GM19023 (cell line): ENCODE measurements around the gene CACNA1A.

Experiments used
- ATAC-seq: cut with Tn5 transposase; IDR thresholded peaks from one replicate; pipeline ENCODE4 v1.9.1; 2021; ENCODE audit warnings: mild to moderate bottlenecking, moderate library complexity; ENCODE audit not compliant: unreplicated experiment

The CACNA1A gene

DNA sequence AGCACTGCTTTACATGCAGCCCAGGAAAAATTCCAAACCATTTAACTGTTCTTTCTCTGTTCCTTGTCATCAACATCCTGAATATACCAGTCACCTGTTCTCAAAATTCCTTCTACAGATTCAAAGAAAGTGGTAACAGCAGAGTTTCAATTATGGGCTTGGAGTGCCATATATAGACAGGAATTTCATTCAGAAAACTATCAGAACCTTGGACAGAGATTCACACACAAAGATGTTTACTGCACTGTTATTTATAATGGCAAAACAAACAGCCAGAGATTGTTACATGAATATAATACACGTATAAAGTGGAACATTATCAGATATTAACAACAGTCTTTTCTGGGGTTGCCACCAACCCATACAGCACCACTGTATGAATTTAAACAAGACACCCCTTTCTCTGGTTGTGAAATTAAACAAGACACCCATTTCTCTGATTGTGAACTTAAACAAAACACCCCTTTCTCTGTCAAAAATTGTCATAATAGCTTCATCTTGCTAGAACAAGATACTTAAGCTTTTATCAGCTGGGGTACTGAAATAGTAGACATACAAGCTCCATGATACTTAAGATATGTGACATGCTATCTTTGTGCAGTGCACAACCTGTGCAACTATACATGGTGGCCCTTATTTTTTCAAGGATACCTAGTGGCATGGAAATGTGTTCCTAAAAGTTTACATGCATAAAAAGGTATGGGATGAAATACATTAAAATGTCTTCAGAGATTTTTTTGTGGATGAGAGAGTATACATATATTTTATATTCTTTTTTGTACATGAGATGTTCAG, 12.6 kb downstream of the CACNA1A start:
- no peak for ATAC-seq

DNA sequence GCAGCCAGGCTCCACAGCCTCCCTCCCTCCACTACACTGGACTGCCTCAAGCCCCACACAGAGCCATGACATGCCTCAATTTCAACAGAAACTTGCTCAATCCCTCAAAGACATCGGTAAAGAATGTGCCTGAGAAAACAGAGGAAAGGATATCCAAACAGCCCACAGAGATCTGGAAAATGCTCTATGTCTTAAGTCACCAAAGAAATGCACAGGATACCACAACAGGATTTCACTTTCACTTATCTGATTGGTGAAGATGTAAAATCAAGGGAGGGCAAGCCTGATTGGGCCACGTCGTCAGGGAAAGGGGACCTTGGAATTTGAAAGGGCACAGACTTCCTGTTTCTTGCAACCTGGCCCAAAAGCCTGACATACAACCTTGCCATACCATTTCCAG, 14.2 kb downstream of the CACNA1A start:
- no peak for ATAC-seq

DNA sequence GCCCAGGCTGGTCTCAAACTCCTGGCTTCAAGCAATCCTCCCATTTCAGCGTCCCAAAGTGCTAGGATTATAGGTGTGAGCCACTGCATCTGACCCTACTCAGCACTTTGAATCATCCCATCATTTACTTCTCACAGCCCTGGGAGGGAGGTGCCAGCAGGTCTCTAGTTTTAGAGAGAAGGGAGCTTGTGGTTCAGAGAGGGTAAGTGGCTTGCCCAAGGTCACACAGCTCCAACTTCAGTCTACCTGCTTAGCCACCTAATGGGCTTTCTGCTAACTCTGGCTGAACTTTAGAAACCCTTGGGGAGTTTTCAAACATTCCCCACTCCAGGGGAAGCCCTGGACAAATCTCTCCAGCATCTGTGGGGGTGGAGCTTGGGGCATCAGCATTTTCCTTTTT, 18.3 kb downstream of the CACNA1A start:
- no peak for ATAC-seq

DNA sequence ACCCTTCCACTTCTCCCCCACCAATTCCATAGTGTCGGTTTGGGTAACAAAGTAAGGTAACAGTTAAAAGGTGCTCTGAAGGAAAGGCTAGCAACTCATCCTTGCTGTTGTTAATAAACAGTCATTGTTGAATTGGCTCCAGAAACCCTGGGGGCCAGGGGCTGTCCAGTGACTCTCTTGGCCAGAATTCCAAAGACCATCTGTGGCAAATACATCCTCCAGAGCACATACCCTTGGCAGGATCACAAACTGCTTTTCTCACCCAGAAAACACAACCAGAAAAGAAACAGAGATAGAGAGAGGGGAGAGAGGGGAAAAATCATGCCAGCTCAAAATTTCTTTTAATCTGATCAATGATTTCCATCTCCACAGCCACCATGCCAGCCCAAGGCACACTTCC, 22.1 kb downstream of the CACNA1A start:
- no peak for ATAC-seq

DNA sequence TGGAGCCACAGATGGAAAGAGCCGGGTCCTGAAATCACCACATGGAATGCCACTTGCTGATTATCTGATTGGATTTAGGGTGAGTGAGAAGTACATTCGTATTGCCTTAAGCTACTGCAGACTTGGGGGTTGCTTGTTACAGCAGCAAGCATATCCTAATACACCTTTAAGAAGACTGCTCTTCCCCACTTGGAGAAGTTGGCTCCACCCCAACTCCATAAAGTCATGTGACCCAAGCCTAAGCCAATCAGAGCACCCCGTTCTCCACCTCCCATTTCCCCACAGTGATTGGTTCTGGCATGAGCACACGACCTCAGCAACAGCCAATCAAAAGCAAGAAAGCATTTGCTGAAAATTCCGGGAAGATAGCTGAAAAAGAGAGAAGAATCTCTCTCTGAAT, 23.1 kb downstream of the CACNA1A start:
- no peak for ATAC-seq

DNA sequence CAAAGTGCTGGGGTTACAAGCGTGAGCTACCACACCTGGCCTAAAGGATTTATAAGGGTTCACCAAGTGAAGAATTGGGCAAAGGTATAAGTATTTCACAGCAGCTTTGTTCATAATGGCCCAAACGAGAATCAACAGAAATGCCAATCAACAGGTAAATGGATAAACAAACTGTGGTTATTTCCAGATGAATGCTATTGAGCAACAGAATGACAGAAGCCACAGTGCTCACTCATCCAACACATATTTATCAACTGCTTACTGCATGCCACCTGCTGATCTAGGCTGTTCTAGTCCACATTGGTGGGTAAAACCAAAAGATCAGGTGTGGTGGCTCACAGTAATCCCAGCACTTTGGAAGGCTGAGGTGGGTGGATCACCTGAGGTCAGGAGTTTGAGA, 27.7 kb downstream of the CACNA1A start:
- ATAC-seq, result no peak

DNA sequence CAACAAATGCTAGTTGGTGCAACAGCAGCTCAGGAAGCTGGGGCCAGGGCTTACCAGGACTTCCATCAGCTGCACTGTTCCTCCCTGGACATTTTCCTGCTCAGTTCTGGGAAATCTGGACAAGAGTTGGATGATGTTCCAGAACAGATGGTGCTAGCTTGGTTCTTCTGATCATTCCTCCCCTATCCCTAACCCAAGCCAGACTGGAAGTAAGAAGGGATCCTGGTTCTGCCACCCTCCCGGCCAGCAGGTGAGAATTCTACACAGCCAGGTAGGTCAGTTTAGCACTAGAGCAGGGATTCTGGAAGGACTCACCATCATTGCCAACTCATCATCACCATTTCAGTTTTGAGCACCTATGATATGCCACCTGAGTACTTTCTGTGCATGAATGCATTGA, 30.2 kb downstream of the CACNA1A start:
- no peak for ATAC-seq

DNA sequence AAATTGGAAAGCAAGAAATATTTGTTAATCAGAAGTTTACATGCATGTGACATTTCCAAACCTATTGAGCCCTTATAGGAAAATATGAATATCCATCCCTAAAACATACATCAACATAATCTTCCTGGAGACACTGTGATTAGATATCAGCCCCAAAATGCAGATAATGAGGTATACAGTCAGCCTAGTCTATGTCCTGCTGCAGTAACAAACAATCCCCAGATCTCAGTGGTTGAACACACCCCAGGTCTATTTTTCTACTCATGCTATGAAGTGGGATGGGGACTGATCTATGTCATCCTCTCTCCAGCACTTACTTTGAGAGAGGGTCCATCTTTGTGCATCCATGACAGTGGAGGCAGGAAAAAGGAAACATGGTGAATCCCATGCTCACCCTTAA, 31.2 kb downstream of the CACNA1A start:
- no peak for ATAC-seq

DNA sequence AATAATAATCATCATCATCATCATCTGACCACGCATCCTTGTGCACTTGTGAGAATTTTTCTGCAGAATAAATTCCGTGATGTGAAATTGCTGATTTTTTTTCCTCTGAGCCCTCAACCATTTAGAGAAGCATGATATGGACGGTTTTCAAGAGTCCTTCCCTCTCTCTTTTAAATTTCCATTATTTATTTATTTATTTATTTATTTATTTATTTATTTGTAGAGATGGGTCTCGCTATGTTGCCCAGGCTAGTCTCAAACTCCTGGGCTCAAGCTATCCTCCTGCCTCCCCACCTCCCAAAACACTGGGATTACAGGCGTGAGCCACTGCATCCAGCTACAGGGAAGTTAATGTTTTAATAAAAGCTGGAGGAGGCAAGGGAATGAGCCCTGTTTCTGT, 39.6 kb downstream of the CACNA1A start:
- no peak for ATAC-seq

DNA sequence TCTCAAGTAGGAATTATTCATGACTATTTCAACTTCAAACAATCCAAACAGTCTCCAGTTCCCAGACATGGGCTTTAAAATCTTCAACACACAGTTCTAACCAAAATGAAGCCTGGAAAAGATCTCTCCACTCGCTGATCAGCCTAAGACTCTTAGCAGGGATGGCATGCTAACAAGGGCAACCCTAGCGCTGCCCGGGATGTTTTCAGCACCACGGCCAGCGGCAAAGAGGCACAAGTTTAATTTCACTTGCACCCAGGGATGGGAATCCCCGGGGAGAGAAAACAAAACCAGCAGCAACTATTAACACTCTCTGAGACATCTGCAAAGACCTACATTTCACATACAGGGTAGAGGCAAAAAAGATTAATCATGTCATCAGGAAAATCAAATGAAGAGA, 43.0 kb downstream of the CACNA1A start:
- no peak for ATAC-seq

DNA sequence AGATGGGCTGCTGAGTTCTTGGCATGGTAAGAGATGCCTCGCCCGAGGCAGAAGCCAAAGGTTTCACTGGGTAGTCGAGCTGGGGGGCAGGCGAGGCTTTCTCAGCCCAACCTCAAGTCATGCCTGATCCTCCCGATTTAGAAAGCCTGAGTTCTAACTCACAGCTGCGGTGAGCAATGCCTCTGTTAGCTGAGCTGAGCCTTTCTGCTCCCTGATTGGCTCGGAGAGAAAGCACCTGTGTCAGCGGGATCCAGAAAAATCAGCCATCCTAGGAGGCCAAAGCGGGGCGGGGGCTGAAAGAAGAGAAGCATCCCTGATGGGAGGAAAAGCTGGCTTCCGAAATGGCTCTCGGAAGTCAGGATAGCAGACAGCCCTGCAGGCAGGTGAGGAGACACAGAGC, 44.7 kb downstream of the CACNA1A start:
- no peak for ATAC-seq

DNA sequence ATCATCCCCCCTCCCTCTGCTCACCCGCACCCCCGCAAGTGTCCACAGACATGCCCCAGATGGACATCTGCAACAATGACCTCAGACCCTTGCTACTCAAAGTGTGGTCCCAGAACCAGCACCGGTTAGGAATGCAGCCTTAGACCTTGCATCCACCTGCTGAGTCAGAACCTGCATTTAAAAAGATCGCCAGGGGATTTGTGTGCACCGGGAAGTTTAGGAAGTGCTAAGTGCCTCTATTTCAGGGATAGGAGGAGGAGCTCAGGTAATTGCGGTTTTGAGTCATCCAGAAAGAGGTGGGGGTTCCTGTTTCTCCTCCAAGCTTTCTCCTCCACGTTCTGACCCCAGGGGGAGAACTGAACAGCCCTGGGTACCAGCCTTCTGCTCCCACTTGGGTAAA, 46.2 kb downstream of the CACNA1A start:
- no peak for ATAC-seq

DNA sequence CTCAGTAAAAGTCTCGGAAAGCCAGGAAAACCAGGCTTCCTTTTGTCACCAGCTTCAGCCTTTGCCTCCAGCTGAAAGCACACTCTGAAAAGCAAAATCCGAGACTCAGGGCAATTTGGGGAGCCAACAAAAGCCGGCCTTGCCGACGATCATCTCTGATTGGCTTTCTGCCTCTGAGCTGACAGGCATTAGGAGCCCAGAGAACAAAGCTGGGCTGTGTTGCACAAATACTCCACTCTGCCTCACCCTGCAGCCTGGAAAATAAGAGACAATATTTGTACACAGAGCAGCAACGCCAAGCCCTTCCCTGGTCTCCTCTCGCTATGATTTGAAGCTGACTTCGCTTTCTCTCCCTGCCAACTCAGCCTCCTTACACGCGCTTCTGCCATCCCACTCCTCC, 46.9 kb downstream of the CACNA1A start:
- ATAC-seq, result no peak

DNA sequence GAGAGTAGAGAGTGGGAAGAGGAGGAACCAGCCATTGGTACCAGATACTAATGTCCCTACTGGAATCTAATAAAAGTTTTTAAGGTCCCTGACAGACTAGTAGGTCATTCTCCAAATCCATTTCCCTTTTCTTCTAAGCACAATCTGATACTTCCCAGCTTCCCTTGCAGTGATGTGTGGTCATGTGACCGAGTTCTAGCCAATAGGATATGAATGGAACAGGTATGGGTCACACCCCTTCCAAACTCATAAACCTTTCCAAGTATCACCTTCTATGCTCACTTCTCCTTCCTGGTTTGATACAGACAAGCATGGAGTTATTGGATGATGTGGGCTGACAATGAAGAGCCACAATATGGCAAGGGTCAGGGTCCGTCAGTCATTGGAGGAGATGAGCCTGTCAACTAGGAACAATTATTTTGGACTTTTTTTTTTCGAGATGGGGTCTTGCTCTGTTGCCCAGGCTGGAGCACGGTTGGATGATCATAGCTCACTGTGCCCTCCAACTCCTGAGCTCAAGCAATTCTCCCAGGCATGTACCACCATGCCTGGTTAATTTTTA, 54.8 kb downstream of the CACNA1A start:
- no peak for ATAC-seq

DNA sequence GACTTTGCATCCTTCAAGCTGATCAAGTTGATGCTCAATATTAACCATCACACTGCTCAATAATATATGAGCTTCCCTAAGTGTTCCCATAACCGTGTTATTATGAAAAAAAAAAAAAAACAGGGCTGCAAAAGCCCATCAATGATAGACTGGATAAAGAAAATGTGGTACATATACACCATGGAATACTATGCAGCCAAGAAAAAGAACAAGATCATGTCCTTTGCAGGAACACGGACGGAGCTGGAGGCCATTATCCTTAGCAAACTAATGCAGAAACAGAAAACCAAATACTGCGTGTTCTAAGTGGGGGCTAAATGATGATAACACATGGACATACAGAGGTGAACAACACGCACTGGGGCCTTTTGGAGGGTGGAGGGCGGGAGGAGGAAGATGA, 58.3 kb downstream of the CACNA1A start:
- ATAC-seq, result no peak

DNA sequence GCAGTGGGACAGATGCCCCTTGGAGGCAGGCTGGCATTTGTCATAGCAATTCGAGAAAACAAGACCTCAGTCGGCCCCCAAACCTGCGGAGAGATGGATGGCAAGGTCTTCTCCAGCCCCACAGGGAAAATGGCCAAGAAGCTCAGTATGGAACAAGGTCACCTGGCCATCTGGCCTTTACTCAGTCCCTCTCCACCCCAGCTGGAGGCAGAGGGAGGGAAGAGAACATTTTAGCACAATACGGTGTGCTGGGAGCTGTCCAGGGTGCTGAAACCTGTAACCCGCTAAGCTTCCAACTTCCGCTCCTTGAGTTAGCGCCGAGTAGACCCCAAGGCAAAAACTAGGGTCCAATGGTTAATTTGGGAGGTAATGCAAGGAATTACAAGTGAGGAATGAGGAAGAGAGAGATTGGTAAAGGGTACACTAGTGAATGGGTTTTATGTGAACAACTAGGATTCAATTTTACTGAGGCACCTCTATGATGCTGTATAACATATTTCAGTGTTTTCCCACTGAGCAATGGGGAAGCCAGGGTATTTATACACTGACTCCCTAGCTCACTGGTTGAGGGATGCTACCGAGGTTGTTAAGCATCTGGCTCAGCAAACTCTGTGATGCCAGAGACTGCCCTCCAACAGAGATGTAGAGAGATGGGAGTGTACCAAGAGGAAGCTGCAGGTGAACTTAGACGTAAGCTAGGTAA, 64.3 kb downstream of the CACNA1A start:
- no peak for ATAC-seq

DNA sequence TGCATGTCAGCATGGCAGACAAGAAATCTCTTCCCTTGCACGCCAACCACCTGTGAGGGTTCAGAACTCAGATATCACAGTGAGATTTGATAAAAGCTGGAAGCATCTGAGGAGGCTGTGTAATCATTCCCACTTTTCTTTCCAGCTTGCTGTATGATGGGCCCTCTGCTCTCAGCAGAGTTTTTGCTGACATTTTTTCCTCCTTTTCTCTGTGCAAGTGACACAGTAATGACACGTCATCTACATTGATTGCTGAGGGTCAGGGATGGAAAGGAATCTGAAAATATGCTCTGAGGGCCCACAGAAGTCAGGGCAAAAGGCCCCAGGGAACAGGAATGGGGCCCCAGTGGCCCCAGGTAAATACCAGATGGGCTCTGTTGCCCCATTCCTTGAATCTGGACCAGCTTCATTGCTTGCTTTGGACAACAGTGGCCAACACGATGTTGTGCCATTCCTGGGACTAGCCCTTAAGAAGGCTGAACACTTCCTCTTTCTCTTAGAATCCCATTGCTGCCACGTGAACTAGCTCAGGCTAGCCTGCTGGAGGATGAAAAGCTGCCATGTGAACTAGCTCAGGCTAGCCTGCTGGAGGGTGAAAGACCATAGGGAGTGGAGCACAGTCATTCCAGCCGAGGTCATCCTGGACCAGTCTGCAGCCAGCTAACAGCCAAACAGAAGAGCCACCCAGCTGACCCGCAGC, 68.2 kb downstream of the CACNA1A start:
- no peak for ATAC-seq

DNA sequence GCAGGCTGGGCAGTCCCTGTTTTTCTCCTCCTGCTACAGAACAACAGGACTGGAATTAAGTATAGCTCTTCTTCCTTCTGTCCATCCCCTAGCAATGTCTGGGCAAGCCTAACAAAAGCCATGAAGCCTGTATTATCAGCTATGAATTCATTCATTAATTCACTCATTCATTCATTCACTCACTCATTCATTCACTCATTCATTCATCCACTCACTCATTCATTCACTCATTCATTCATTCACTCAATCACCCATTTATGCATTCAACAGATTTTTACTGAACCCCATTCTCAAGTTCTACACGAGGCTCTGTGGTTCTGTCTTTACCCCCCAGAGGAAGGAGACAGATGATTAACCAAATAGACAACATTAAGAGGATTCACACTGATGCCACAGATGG, 69.9 kb downstream of the CACNA1A start:
- no peak for ATAC-seq

DNA sequence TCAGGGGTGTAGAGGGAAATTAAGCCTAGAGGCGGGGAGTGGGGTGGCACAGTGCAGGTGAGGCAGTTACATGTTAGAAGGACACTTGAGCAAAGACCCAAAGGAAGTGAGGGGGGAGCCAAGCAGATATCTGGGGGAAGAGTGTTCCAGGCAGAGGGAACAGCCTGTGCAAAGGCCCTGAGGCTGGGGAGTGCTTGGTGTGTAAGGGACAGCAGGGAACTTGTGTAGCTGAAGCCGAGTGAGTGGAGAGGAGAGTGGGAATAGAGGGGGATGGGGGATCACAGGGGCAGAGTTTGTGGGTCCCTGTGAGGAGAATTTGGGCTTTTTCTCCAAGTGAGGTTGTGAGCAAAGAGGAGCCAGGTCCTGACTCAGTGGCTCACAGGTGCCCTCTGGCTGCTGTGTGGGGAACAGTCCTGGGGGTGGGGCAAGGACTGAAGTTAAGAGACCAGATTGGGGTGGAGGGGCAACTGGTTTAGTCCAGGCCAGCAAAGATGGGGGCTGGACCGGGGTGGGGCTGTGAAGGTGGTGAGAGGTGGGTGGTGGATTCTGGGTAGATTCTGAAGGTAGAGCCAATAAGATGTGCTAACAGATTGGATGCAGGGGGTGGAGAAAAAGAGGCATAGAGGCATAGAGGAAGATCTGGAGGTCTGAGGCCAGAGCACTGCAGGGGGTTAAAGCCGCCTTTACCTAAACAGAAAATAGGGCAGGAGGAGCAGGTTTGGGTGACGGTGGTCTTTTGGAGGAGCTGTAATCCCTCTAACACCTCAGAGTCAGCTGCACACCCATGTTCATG, 75.3 kb downstream of the CACNA1A start:
- no peak for ATAC-seq

DNA sequence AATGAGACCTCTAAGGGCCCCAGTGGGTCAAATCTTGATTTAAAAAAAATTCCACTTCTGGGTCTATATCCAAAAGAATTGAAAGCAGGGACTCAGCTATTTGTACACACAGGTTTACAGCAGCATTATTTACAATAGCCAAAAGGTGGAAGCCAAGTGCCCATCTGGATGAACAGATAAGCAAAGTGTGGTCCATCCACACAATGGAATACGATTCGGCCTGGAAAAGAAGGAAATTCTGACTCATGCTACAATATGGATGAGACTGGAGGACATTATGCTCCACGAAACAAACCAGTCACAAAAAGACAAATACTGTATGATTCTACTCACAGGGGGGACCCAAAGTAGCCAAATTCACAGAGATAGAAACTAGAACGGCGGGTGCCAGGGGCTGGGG, 76.7 kb downstream of the CACNA1A start:
- ATAC-seq, result no peak

DNA sequence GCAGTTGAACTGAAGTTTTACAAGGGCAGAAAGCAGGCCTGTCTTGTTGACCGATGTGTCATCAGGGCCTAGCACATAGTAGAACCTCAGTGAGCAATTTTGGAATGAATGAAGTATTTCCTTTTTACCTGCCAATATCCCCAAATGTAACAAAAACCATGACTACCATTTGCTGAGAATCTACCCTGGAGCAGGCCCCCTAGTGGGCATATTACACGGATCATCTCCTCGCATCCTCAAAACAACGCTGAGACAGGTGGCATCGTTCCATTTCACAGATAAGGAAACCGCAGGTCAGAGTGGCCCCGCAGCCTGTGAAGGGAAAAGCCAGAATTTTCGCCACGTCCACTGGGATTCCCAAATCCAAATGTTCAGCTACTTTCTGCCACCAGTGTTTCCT, 77.9 kb downstream of the CACNA1A start:
- no peak for ATAC-seq
